ENCODE data around the gene MCU.

GRCh38 chr10:72889391-72889831 lies 197.5 kb downstream of the MCU start:
- TF ChIP-seq CTCF (IDR thresholded peaks at IDR 0.05) (no peak), POLR2A (IDR thresholded peaks at IDR 0.05) (no peak)
